Brain microvascular endothelial cell (primary cell): ENCODE results near the gene CEACAM21.

ENCODE experiments used
- DNase-seq: peaks from one replicate; pipeline ENCODE4 v3.0.0-alpha.2; 2020
- H3K27ac ChIP-seq: fragments of 250-450 bp; sonication (Bioruptor Pico); 2 replicates; pipeline ENCODE4 v1.5.1; 2020; ENCODE audit warnings: mild to moderate bottlenecking, moderate library complexity
- H3K27me3 ChIP-seq: fragments of 250-450 bp; sonication (Bioruptor Pico); replicated peaks from 2 replicates; pipeline ENCODE4 v1.5.1; 2020; ENCODE audit warnings: mild to moderate bottlenecking
- H3K36me3 ChIP-seq: fragments of 250-450 bp; sonication (Bioruptor Pico); replicated peaks from 2 replicates; pipeline ENCODE4 v1.5.1; 2020; ENCODE audit warnings: mild to moderate bottlenecking
- H3K4me3 ChIP-seq: 2 replicates; pipeline ENCODE4 v1.5.1; 2011; ENCODE audit warnings: low read depth, mild to moderate bottlenecking, control low read depth, low read length, moderate library complexity
- CTCF ChIP-seq: IDR thresholded peaks from 2 replicates; pipeline ENCODE4 v1.5.1; 2011; ENCODE audit warnings: low read depth, mild to moderate bottlenecking, moderate library complexity, low read length, control low read depth, inconsistent platforms; ENCODE audit errors: missing control alignments
- in situ Hi-C: cut with HindIII; loops from 2 replicates; pipeline ENCODE4 v1.10.0; 2017; ENCODE audit warnings: low sequenced_read_pairs, low pct_ligation_motif_present

Gene CEACAM21

GRCh38 chr19:41584260-41584810 is 8.4 kb downstream of the CEACAM21 start:
- no peak for TF ChIP-seq CTCF
- DNase-seq = no peak
- H3K27ac ChIP-seq = no peak overlapping the region
- H3K4me3 ChIP-seq = no peak overlapping the region
- no peaks in the 10 kb centered on the region for H3K27me3 ChIP-seq
- H3K36me3 ChIP-seq = no peaks in the 10 kb centered on the region
- in situ Hi-C loops = no loop called here

GRCh38 chr19:41584931-41585330 is 9.0 kb downstream of the CEACAM21 start:
- in situ Hi-C loops = no loop called here
- TF ChIP-seq CTCF = no peak
- Histone ChIP-seq H3K27me3 (no peaks in the 10 kb centered on the region), H3K27ac (no peak overlapping the region), H3K4me3 (no peak overlapping the region), H3K36me3 (no peaks in the 10 kb centered on the region)
- no peak for DNase-seq

GRCh38 chr19:41586064-41586463 is 10.1 kb downstream of the CEACAM21 start:
- Histone ChIP-seq H3K36me3 (no peaks in the 10 kb centered on the region), H3K27me3 (no peaks in the 10 kb centered on the region), H3K4me3 (no peak overlapping the region), H3K27ac (no peak overlapping the region)
- DNase-seq = no peak
- no peak for TF ChIP-seq CTCF
- in situ Hi-C loops = no loop called here

GRCh38 chr19:41587101-41587837 is 11.3 kb downstream of the CEACAM21 start:
- Histone ChIP-seq H3K36me3 (no peaks in the 10 kb centered on the region), H3K27ac (no peak overlapping the region), H3K4me3 (no peak overlapping the region), H3K27me3 (no peaks in the 10 kb centered on the region)
- DNase-seq = no peak
- TF ChIP-seq CTCF = no peak
- in situ Hi-C loops = no loop called here

GRCh38 chr19:41587838-41588210 is 11.9 kb downstream of the CEACAM21 start:
- in situ Hi-C loops = no loop called here
- H3K4me3 ChIP-seq = no peak overlapping the region
- H3K27me3 ChIP-seq = no peaks in the 10 kb centered on the region
- H3K27ac ChIP-seq = no peak overlapping the region
- TF ChIP-seq CTCF = no peak
- DNase-seq = no peak
- H3K36me3 ChIP-seq = no peaks in the 10 kb centered on the region
